K562 (cell line): ENCODE data around the gene KIF15. TPM values are rescaled to one million over a fixed set of nuclear protein-coding genes. Genes with fewer than 3 reads are reported as not detected.

Experiments
- CBFA2T2 ChIP-seq: fragments of 450-650 bp; conservative IDR thresholded peaks from 2 replicates; pipeline ENCODE4 v1.6.1; 2017; ENCODE audit warnings: mild to moderate bottlenecking
- CREB5 ChIP-seq: fragments of 250-450 bp; sonication (Bioruptor Pico); IDR thresholded peaks from 2 replicates; pipeline ENCODE4 v1.5.0; 2020; ENCODE audit warnings: mild to moderate bottlenecking
- NCOR1 ChIP-seq: fragments of 450-650 bp; IDR thresholded peaks from 2 replicates; pipeline ENCODE4 v1.6.1; 2016; ENCODE audit warnings: mild to moderate bottlenecking, moderate library complexity
- NFATC3 ChIP-seq: fragments of 450-650 bp; IDR thresholded peaks from 2 replicates; pipeline ENCODE4 v1.6.1; 2017; ENCODE audit warnings: mild to moderate bottlenecking
- POLR2G ChIP-seq: fragments of 200-400 bp; formaldehyde crosslinking; IDR thresholded peaks from 2 replicates; pipeline ENCODE4 v1.6.1; 2017; ENCODE audit warnings: low read depth, mild to moderate bottlenecking, antibody characterized with exemption, low read length, moderate library complexity
- RNF219 ChIP-seq: fragments of 250-450 bp; sonication (Bioruptor Pico); IDR thresholded peaks from 2 replicates; pipeline ENCODE4 v1.5.0; 2022; ENCODE audit warnings: mild to moderate bottlenecking
- SIRT6 ChIP-seq: IDR thresholded peaks from one replicate; pipeline ENCODE4 v1.6.1; 2012; ENCODE audit warnings: low read depth, mild to moderate bottlenecking, control low read depth, inconsistent platforms, low read length, moderate library complexity
- STAT6 ChIP-seq: sonication (generic); formaldehyde crosslinking; IDR thresholded peaks from 2 replicates; pipeline ENCODE4 v1.8.1; 2023; ENCODE audit warnings: mild to moderate bottlenecking, missing genetic modification reagents
- TAF1 ChIP-seq: IDR thresholded peaks from 2 replicates; pipeline ENCODE4 v1.6.1; 2011; ENCODE audit warnings: mild to moderate bottlenecking, low read length, moderate library complexity; ENCODE audit not compliant: insufficient read depth, control insufficient read depth, severe bottlenecking; ENCODE audit errors: extremely low read depth
- TCF3 ChIP-seq: sonication (generic); formaldehyde crosslinking; IDR thresholded peaks from 2 replicates; pipeline ENCODE4 v1.4.0; 2020; ENCODE audit warnings: mild to moderate bottlenecking, missing genetic modification reagents
- YBX1 ChIP-seq: fragments of 450-650 bp; IDR thresholded peaks from 2 replicates; pipeline ENCODE4 v1.7.1; 2016; ENCODE audit warnings: mild to moderate bottlenecking
- YY1 ChIP-seq, 3 experiments: IDR thresholded peaks; 2 replicates each; pipeline ENCODE4 v1.6.1; 2011; ENCODE audit warnings: low read length in 2 of 3, mild to moderate bottlenecking in 2 of 3, moderate library complexity in 2 of 3, borderline replicate concordance in 1 of 3, control low read depth in 1 of 3, low read depth in 1 of 3; ENCODE audit not compliant: insufficient read depth in 3 of 3, insufficient replicate concordance in 2 of 3, control insufficient read depth in 1 of 3, insufficient read length in 1 of 3; ENCODE audit errors: extremely low read depth in 1 of 3
- ZMIZ1 ChIP-seq, 2 experiments: fragments of 150-350 bp in 1 of 2; IDR thresholded peaks; 2 replicates each; pipeline ENCODE4 v1.6.1; 2012 to 2016; ENCODE audit warnings: low read depth in 2 of 2, low read length in 2 of 2, mild to moderate bottlenecking in 1 of 2, moderate library complexity in 1 of 2
- ZNF274 ChIP-seq: IDR thresholded peaks from 2 replicates; pipeline ENCODE4 v1.6.1; 2011; ENCODE audit warnings: low read depth, mild to moderate bottlenecking, low read length, moderate library complexity, borderline replicate concordance
- ZNF347 ChIP-seq: fragments of 450-650 bp; formaldehyde crosslinking; IDR thresholded peaks from 2 replicates; pipeline ENCODE4 v1.4.0; 2020; ENCODE audit warnings: low read depth, mild to moderate bottlenecking, moderate library complexity
- ZNF354B ChIP-seq: fragments of 250-450 bp; sonication (Bioruptor Pico); IDR thresholded peaks from 2 replicates; pipeline ENCODE4 v1.4.0; 2020
- ZNF445 ChIP-seq: fragments of 250-450 bp; sonication (Bioruptor Pico); IDR thresholded peaks from 2 replicates; pipeline ENCODE4 v1.4.0; 2020; ENCODE audit warnings: low read depth, mild to moderate bottlenecking, moderate library complexity
- polyA plus RNA-seq, 8 experiments: library from polyadenylated mRNA; depleted of rRNA in 4 of 8; stranded (reverse) in 5 of 8; unstranded in 3 of 8; fragments of >200 nt; fragmentation: Nextera tagmentation in 2 of 8; fragmentation: Illumina TruSeq in 1 of 8; extraction: Ambion mirVana in 2 of 8; extraction: Trizol in 1 of 8; gene quantifications; 2 replicates each; pipeline versions ENCODE4 v1.2.1 to v1.2.3, GENCODE V29; 2011 to 2014; ENCODE audit warnings: inconsistent platforms in 1 of 8, missing spikeins in 1 of 8
- total RNA-seq, 7 experiments: library from RNA; depleted of rRNA in 6 of 7; stranded (reverse); fragments of >200 nt in 6 of 7; fragmentation: Illumina TruSeq in 2 of 7; extraction: Trizol in 2 of 7; gene quantifications; 2 replicates each; pipeline versions ENCODE4 v1.2.1 to v1.2.3, GENCODE V29; 2011 to 2021; ENCODE audit warnings: low replicate concordance in 1 of 7

KIF15 gene
- total and polyA plus RNA-seq, 9 of the 15 experiments (the other 6 are each of a cell fraction or from before 2014, with no cell fraction given) = 9.0 to 45.9 (median 26.0) TPM

- no peak for TF ChIP-seq ZMIZ1 (IDR thresholded peaks at IDR 0.05; ENCODE audit: low read depth in 2 of 2, low read length in 2 of 2)
- no peak for TF ChIP-seq STAT6
- no peak for TF ChIP-seq ZNF445
- no peak for TF ChIP-seq NFATC3
- TF ChIP-seq YY1 (IDR thresholded peaks at IDR 0.05; ENCODE audit: borderline replicate concordance in 1 of 3, control insufficient read depth in 1 of 3, extremely low read depth in 1 of 3, insufficient read depth in 3 of 3, insufficient read length in 1 of 3, insufficient replicate concordance in 2 of 3, low read depth in 1 of 3, low read length in 2 of 3) = no peak
- no peak for TF ChIP-seq TAF1
- no peak for TF ChIP-seq POLR2G
- no peak for TF ChIP-seq CREB5
- no peak for TF ChIP-seq ZNF354B
- TF ChIP-seq TCF3 (CRISPR knock-in tag) = no peak
- TF ChIP-seq NCOR1 = no peak
- peak; percentile 98 for TF ChIP-seq ZNF274
- TF ChIP-seq SIRT6 = no peak
- no peak for TF ChIP-seq ZNF347 (CRISPR knock-in tag)
- no peak for TF ChIP-seq YBX1
- no peak for TF ChIP-seq RNF219 (CRISPR knock-in tag)
- TF ChIP-seq CBFA2T2 = no peak
These were observed 40.1 kb upstream of the KIF15 start (continued) for GRCh38 chr3:44721231-44722102.
